ENCODE results near the gene CFAP46.

DNA sequence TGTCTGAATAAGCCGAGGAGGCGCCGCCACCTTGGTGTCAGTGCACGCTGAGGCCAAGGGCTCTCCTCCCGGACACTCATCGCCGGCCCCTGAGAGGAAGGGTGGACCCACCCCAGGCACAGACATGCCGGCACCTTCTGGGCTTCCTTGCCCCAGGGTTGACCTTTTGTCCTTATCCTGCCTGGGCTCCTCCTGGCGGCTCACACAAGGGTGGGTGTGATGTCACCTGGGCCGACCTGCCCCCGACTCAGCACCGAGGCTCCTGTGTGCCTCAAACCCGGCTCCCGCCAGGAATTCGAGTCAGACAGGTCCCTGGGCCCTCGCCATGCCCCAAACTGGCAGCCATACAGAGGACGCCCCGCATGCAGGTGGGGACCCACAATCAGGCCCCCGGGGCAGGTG is 17.7 kb upstream of the CFAP46 start:
- no peak for TF ChIP-seq EP300 (IDR thresholded peaks at IDR 0.05; ENCODE audit: borderline replicate concordance in 1 of 2, low read depth in 1 of 2, low read length in 1 of 2)
- TF ChIP-seq, protein P1, sequence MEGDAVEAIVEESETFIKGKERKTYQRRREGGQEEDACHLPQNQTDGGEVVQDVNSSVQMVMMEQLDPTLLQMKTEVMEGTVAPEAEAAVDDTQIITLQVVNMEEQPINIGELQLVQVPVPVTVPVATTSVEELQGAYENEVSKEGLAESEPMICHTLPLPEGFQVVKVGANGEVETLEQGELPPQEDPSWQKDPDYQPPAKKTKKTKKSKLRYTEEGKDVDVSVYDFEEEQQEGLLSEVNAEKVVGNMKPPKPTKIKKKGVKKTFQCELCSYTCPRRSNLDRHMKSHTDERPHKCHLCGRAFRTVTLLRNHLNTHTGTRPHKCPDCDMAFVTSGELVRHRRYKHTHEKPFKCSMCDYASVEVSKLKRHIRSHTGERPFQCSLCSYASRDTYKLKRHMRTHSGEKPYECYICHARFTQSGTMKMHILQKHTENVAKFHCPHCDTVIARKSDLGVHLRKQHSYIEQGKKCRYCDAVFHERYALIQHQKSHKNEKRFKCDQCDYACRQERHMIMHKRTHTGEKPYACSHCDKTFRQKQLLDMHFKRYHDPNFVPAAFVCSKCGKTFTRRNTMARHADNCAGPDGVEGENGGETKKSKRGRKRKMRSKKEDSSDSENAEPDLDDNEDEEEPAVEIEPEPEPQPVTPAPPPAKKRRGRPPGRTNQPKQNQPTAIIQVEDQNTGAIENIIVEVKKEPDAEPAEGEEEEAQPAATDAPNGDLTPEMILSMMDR (IDR thresholded peaks at IDR 0.05), result no peak
- TF ChIP-seq RXRA (IDR thresholded peaks at IDR 0.05; ENCODE audit: borderline replicate concordance, low read depth), result no peak
- TF ChIP-seq ELF1 (IDR thresholded peaks at IDR 0.05), result no peak
- TF ChIP-seq, protein P2, sequence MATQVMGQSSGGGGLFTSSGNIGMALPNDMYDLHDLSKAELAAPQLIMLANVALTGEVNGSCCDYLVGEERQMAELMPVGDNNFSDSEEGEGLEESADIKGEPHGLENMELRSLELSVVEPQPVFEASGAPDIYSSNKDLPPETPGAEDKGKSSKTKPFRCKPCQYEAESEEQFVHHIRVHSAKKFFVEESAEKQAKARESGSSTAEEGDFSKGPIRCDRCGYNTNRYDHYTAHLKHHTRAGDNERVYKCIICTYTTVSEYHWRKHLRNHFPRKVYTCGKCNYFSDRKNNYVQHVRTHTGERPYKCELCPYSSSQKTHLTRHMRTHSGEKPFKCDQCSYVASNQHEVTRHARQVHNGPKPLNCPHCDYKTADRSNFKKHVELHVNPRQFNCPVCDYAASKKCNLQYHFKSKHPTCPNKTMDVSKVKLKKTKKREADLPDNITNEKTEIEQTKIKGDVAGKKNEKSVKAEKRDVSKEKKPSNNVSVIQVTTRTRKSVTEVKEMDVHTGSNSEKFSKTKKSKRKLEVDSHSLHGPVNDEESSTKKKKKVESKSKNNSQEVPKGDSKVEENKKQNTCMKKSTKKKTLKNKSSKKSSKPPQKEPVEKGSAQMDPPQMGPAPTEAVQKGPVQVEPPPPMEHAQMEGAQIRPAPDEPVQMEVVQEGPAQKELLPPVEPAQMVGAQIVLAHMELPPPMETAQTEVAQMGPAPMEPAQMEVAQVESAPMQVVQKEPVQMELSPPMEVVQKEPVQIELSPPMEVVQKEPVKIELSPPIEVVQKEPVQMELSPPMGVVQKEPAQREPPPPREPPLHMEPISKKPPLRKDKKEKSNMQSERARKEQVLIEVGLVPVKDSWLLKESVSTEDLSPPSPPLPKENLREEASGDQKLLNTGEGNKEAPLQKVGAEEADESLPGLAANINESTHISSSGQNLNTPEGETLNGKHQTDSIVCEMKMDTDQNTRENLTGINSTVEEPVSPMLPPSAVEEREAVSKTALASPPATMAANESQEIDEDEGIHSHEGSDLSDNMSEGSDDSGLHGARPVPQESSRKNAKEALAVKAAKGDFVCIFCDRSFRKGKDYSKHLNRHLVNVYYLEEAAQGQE (IDR thresholded peaks at IDR 0.05; ENCODE audit: low read depth, low read length), result no peak
- TF ChIP-seq SIN3A (IDR thresholded peaks at IDR 0.05; ENCODE audit: borderline replicate concordance, low read depth, low read length), result no peak
- TF ChIP-seq, protein P3, sequence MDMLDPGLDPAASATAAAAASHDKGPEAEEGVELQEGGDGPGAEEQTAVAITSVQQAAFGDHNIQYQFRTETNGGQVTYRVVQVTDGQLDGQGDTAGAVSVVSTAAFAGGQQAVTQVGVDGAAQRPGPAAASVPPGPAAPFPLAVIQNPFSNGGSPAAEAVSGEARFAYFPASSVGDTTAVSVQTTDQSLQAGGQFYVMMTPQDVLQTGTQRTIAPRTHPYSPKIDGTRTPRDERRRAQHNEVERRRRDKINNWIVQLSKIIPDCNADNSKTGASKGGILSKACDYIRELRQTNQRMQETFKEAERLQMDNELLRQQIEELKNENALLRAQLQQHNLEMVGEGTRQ (IDR thresholded peaks at IDR 0.05; ENCODE audit: borderline replicate concordance, low read depth, low read length), result no peak
- no peak for TF ChIP-seq NRF1 (IDR thresholded peaks at IDR 0.05; ENCODE audit: low read depth, low read length)
- TF ChIP-seq, protein P4, sequence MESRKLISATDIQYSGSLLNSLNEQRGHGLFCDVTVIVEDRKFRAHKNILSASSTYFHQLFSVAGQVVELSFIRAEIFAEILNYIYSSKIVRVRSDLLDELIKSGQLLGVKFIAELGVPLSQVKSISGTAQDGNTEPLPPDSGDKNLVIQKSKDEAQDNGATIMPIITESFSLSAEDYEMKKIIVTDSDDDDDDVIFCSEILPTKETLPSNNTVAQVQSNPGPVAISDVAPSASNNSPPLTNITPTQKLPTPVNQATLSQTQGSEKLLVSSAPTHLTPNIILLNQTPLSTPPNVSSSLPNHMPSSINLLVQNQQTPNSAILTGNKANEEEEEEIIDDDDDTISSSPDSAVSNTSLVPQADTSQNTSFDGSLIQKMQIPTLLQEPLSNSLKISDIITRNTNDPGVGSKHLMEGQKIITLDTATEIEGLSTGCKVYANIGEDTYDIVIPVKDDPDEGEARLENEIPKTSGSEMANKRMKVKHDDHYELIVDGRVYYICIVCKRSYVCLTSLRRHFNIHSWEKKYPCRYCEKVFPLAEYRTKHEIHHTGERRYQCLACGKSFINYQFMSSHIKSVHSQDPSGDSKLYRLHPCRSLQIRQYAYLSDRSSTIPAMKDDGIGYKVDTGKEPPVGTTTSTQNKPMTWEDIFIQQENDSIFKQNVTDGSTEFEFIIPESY (IDR thresholded peaks at IDR 0.05; ENCODE audit: borderline replicate concordance, low read depth), result no peak
- TF ChIP-seq, protein P5, sequence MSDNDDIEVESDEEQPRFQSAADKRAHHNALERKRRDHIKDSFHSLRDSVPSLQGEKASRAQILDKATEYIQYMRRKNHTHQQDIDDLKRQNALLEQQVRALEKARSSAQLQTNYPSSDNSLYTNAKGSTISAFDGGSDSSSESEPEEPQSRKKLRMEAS (IDR thresholded peaks at IDR 0.05; ENCODE audit: low read depth), result no peak
- TF ChIP-seq, protein P6, sequence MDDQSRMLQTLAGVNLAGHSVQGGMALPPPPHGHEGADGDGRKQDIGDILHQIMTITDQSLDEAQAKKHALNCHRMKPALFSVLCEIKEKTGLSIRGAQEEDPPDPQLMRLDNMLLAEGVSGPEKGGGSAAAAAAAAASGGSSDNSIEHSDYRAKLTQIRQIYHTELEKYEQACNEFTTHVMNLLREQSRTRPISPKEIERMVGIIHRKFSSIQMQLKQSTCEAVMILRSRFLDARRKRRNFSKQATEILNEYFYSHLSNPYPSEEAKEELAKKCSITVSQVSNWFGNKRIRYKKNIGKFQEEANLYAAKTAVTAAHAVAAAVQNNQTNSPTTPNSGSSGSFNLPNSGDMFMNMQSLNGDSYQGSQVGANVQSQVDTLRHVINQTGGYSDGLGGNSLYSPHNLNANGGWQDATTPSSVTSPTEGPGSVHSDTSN (IDR thresholded peaks at IDR 0.05), result no peak
- TF ChIP-seq RAD21 (IDR thresholded peaks at IDR 0.05; ENCODE audit: low read length), result no peak
